PFSK-1 (cell line): ENCODE measurements around the gene HOXB7.

Experiments
- POLR2AphosphoS5 ChIP-seq: IDR thresholded peaks from 2 replicates; pipeline ENCODE4 v1.6.1; 2012; ENCODE audit warnings: low read depth, mild to moderate bottlenecking, control low read depth, low read length, moderate library complexity
- TAF1 ChIP-seq: IDR thresholded peaks from 2 replicates; pipeline ENCODE4 v1.6.1; 2012; ENCODE audit warnings: low read length, control low read depth, borderline replicate concordance; ENCODE audit not compliant: insufficient read depth
- TF ChIP-seq, protein P1 (sequence below), 2 experiments: IDR thresholded peaks; 2 replicates each; pipeline versions ENCODE4 v1.6.1 to v1.8.0; 2011 to 2012; ENCODE audit warnings: low read depth in 2 of 2, low read length in 2 of 2, control low read depth in 1 of 2, inconsistent platforms in 1 of 2, mild to moderate bottlenecking in 1 of 2, moderate library complexity in 1 of 2; ENCODE audit not compliant: insufficient read depth in 1 of 2

DNA sequence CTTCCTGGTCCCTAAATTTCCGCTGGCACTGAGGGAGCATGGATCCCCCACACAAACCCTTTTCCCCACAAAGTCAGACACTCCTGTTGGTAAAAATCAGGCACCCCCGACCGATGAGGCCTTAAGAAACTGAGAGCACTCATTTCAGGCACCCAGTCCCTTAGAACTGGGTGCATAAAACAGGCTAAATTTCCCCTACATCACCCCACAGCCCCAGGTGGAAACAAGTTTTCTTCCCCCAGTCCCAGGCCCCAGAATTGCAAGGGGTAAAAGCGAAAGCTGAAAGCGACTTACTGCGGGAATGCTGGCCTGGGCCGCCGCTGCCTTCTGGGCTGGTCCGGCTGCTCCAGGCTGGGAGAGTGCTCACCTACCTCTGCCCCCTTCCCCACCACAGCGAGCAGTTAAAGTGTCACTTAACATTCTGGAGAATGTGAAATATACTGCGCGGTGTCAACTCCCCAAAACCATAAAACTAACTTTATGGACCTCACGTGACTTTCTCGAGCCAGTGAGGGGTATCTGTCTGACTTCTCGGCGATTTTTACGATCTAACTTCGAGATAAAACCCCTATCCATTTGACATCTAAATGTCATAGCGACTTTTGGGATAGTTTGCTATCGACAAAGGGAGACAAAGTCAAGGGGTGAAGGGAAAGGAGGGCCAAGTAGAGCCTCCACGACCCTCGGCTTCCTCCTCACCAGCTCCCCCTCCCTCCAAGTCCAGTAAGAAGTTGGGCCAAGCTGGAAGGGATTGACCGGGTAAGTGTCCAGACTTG is 20.8 kb downstream of the HOXB7 start, which contains the start of gene HOXB3:
- no peak for TF ChIP-seq POLR2AphosphoS5
- TF ChIP-seq, protein P1, sequence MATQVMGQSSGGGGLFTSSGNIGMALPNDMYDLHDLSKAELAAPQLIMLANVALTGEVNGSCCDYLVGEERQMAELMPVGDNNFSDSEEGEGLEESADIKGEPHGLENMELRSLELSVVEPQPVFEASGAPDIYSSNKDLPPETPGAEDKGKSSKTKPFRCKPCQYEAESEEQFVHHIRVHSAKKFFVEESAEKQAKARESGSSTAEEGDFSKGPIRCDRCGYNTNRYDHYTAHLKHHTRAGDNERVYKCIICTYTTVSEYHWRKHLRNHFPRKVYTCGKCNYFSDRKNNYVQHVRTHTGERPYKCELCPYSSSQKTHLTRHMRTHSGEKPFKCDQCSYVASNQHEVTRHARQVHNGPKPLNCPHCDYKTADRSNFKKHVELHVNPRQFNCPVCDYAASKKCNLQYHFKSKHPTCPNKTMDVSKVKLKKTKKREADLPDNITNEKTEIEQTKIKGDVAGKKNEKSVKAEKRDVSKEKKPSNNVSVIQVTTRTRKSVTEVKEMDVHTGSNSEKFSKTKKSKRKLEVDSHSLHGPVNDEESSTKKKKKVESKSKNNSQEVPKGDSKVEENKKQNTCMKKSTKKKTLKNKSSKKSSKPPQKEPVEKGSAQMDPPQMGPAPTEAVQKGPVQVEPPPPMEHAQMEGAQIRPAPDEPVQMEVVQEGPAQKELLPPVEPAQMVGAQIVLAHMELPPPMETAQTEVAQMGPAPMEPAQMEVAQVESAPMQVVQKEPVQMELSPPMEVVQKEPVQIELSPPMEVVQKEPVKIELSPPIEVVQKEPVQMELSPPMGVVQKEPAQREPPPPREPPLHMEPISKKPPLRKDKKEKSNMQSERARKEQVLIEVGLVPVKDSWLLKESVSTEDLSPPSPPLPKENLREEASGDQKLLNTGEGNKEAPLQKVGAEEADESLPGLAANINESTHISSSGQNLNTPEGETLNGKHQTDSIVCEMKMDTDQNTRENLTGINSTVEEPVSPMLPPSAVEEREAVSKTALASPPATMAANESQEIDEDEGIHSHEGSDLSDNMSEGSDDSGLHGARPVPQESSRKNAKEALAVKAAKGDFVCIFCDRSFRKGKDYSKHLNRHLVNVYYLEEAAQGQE (IDR thresholded peaks at IDR 0.05; ENCODE audit: insufficient read depth in 1 of 2, low read depth in 2 of 2, low read length in 2 of 2) = no peak
- no peak for TF ChIP-seq TAF1
